Measurements from ENCODE around the gene TELO2.

TELO2 gene

DNA sequence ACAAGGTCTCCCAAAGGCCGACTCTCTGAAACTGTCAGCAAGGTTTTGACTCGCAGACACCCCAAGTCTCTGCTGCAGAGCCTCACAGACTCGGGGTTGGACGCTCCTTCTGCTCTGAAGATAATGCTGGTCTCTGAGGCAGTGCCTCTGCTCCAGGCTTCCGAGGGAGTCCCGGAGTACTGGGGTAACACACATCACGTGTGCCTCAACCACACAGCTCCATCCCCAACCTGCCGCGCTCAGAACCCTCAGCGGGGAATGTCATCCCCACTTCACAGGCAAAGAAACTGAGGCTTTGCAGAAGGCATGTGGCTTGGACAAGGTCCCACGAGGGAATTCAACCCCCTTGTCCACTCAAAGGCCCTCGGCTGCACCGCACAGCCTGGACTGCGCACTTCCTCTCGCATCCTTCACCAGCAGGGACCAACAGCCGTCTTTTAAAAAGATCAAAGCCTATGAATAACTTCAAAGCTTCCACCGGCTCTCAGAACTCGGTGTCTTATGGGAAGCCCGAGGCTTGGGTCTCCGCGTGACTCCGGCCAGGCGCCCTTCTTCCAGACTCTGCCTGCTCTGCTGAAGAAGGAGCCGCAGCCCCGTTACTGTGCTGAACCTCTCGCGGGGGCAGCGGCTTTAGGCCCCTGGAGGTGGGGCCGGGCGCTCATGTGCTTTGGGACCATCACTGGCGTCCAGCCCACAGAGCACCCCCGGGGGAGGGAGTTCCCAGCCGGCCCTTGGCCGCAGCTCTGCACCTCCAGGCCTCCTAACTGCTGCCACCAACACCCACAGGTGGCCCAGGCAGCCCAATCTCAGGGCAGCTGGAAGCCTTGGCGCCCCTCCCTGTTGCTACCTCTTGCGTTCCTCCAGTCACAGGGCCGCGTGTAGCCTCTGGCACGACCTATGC is 42.5 kb downstream of the TELO2 start:
- Histone ChIP-seq H3K4ac (ENCODE audit: low read depth, low read length) (peak overlapping the region; percentile 9), H3K36me3 (ENCODE audit: control insufficient read depth in 1 of 2, insufficient read depth in 2 of 2, low read length in 2 of 2) (peaks cover 37 to 45% of the 10 kb centered on the region in 2 experiments), H3K27ac (ENCODE audit: low read depth, low read length) (no peak overlapping the region), H3K18ac (ENCODE audit: low read length) (no peak overlapping the region), H3K27me3 (ENCODE audit: insufficient read depth, low read length) (no peaks in the 10 kb centered on the region), H4K91ac (ENCODE audit: low read depth, low read length) (peak overlapping the region; percentile 28), H3K9me3 (ENCODE audit: insufficient read depth, low read depth, low read length) (no peaks in the 10 kb centered on the region), H4K12ac (ENCODE audit: low read depth, low read length) (no peak overlapping the region), H2AFZ (ENCODE audit: insufficient read depth, low read length, poor library complexity) (no peak overlapping the region), H3K23ac (ENCODE audit: low read length) (no peak overlapping the region), H3K4me2 (ENCODE audit: low read length) (peak overlapping the region; percentile 57), H2BK5ac (ENCODE audit: low read depth, low read length, poor library complexity) (no peak overlapping the region), H2AK5ac (ENCODE audit: low read length) (no peak overlapping the region), H3K79me1 (ENCODE audit: low read length) (peaks cover 34% of the 10 kb centered on the region), H4K8ac (ENCODE audit: low read depth, low read length) (no peak overlapping the region), H3K9ac (ENCODE audit: low read length) (no peak overlapping the region), H3K4me1 (ENCODE audit: control insufficient read depth in 1 of 2, insufficient read depth in 2 of 2, low read length in 2 of 2) (peaks cover 44 to 46% of the 10 kb centered on the region in 2 experiments), H3K79me2 (ENCODE audit: control insufficient read depth, insufficient read depth, low read length, poor library complexity) (peaks cover 14% of the 10 kb centered on the region), H3K4me3 (ENCODE audit: low read depth, low read length) (no peak overlapping the region), H2BK120ac (ENCODE audit: insufficient read depth, low read length, poor library complexity) (no peak overlapping the region), H2BK12ac (ENCODE audit: low read length) (no peak overlapping the region), H3K14ac (ENCODE audit: low read length) (peak overlapping the region; percentile 29)
- no peak for DNase-seq
- WGBS (ENCODE audit: extremely low coverage, insufficient coverage, insufficient read length), result no CpG with 5 or more reads among the region's 39 CpGs

DNA sequence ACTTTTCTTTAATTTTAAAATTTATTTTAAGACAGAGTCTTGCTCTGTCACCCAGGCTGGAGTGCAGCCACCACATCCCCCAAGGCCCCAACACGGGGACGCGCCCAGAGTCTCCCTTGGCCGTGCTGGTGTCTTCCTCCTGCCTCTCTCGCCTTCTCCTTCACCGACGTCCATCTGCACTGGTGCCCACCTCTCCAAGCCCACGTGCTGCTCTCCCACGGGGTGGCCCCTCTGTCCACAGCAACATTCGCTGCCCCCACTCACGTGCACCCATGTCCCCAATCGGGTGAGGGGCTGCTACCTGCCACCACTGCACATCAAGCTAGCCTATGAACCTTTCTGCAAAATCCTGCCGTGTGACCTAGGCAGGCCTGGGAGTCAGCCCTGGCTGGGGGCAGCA is 43.4 kb downstream of the TELO2 start:
- Histone ChIP-seq H4K91ac (ENCODE audit: low read depth, low read length) (no peak overlapping the region), H2BK120ac (ENCODE audit: insufficient read depth, low read length, poor library complexity) (no peak overlapping the region), H3K27ac (ENCODE audit: low read depth, low read length) (no peak overlapping the region), H2AFZ (ENCODE audit: insufficient read depth, low read length, poor library complexity) (no peak overlapping the region), H3K9ac (ENCODE audit: low read length) (no peak overlapping the region), H3K18ac (ENCODE audit: low read length) (peak overlapping the region; percentile 42), H2BK12ac (ENCODE audit: low read length) (no peak overlapping the region), H4K8ac (ENCODE audit: low read depth, low read length) (no peak overlapping the region), H2BK5ac (ENCODE audit: low read depth, low read length, poor library complexity) (no peak overlapping the region), H3K4me2 (ENCODE audit: low read length) (no peak overlapping the region), H3K9me3 (ENCODE audit: insufficient read depth, low read depth, low read length) (peaks cover under 1% of the 10 kb centered on the region), H3K4ac (ENCODE audit: low read depth, low read length) (no peak overlapping the region), H3K27me3 (ENCODE audit: insufficient read depth, low read length) (no peaks in the 10 kb centered on the region), H3K79me2 (ENCODE audit: control insufficient read depth, insufficient read depth, low read length, poor library complexity) (peaks cover 11% of the 10 kb centered on the region), H4K12ac (ENCODE audit: low read depth, low read length) (no peak overlapping the region), H3K14ac (ENCODE audit: low read length) (no peak overlapping the region), H3K4me1 (ENCODE audit: control insufficient read depth in 1 of 2, insufficient read depth in 2 of 2, low read length in 2 of 2) (peaks cover 37 to 38% of the 10 kb centered on the region in 2 experiments), H3K79me1 (ENCODE audit: low read length) (peaks cover 28% of the 10 kb centered on the region), H3K36me3 (ENCODE audit: control insufficient read depth in 1 of 2, insufficient read depth in 2 of 2, low read length in 2 of 2) (peaks cover 41 to 50% of the 10 kb centered on the region in 2 experiments), H2AK5ac (ENCODE audit: low read length) (peak overlapping the region; percentile 15), H3K23ac (ENCODE audit: low read length) (no peak overlapping the region), H3K4me3 (ENCODE audit: low read depth, low read length) (peak overlapping the region; percentile 53)
- no CpG with 5 or more reads among the region's 13 CpGs for WGBS (ENCODE audit: extremely low coverage, insufficient coverage, insufficient read length)
- no peak for DNase-seq

- Histone ChIP-seq H4K8ac (ENCODE audit: low read depth, low read length) (no peak overlapping the region), H3K4me2 (ENCODE audit: low read length) (no peak overlapping the region), H2BK12ac (ENCODE audit: low read length) (no peak overlapping the region), H2BK5ac (ENCODE audit: low read depth, low read length, poor library complexity) (no peak overlapping the region), H3K27me3 (ENCODE audit: insufficient read depth, low read length) (no peaks in the 10 kb centered on the region), H2AK5ac (ENCODE audit: low read length) (no peak overlapping the region), H3K27ac (ENCODE audit: low read depth, low read length) (no peak overlapping the region), H3K4me3 (ENCODE audit: low read depth, low read length) (no peak overlapping the region), H3K9ac (ENCODE audit: low read length) (no peak overlapping the region), H4K12ac (ENCODE audit: low read depth, low read length) (no peak overlapping the region), H3K4ac (ENCODE audit: low read depth, low read length) (no peak overlapping the region), H3K36me3 (ENCODE audit: control insufficient read depth in 1 of 2, insufficient read depth in 2 of 2, low read length in 2 of 2) (peaks cover 44 to 56% of the 10 kb centered on the region in 2 experiments), H3K9me3 (ENCODE audit: insufficient read depth, low read depth, low read length) (peaks cover 2% of the 10 kb centered on the region), H3K79me2 (ENCODE audit: control insufficient read depth, insufficient read depth, low read length, poor library complexity) (peaks cover 10% of the 10 kb centered on the region), H3K4me1 (ENCODE audit: control insufficient read depth in 1 of 2, insufficient read depth in 2 of 2, low read length in 2 of 2) (peaks cover 32 to 37% of the 10 kb centered on the region in 2 experiments), H3K79me1 (ENCODE audit: low read length) (peaks cover 23% of the 10 kb centered on the region), H2AFZ (ENCODE audit: insufficient read depth, low read length, poor library complexity) (no peak overlapping the region), H4K91ac (ENCODE audit: low read depth, low read length) (no peak overlapping the region), H3K18ac (ENCODE audit: low read length) (peak overlapping the region; percentile 1), H3K14ac (ENCODE audit: low read length) (no peak overlapping the region), H3K23ac (ENCODE audit: low read length) (no peak overlapping the region), H2BK120ac (ENCODE audit: insufficient read depth, low read length, poor library complexity) (no peak overlapping the region)
- no CpG with 5 or more reads among the region's 27 CpGs for WGBS (ENCODE audit: extremely low coverage, insufficient coverage, insufficient read length)
- DNase-seq, result no peak
Measured at GRCh38 chr16:1537138-1537577, 44.0 kb downstream of the TELO2 start.

GRCh38 chr16:1537763-1538289 is 44.7 kb downstream of the TELO2 start:
- Histone ChIP-seq H3K27ac (ENCODE audit: low read depth, low read length) (no peak overlapping the region), H2BK12ac (ENCODE audit: low read length) (no peak overlapping the region), H2AK5ac (ENCODE audit: low read length) (no peak overlapping the region), H3K79me1 (ENCODE audit: low read length) (peaks cover 18% of the 10 kb centered on the region), H3K4me1 (ENCODE audit: control insufficient read depth in 1 of 2, insufficient read depth in 2 of 2, low read length in 2 of 2) (peaks cover 29 to 37% of the 10 kb centered on the region in 2 experiments), H3K14ac (ENCODE audit: low read length) (no peak overlapping the region), H3K9ac (ENCODE audit: low read length) (no peak overlapping the region), H3K23ac (ENCODE audit: low read length) (no peak overlapping the region), H3K27me3 (ENCODE audit: insufficient read depth, low read length) (no peaks in the 10 kb centered on the region), H3K79me2 (ENCODE audit: control insufficient read depth, insufficient read depth, low read length, poor library complexity) (peaks cover 10% of the 10 kb centered on the region), H2BK120ac (ENCODE audit: insufficient read depth, low read length, poor library complexity) (no peak overlapping the region), H2BK5ac (ENCODE audit: low read depth, low read length, poor library complexity) (no peak overlapping the region), H3K18ac (ENCODE audit: low read length) (no peak overlapping the region), H3K36me3 (ENCODE audit: control insufficient read depth in 1 of 2, insufficient read depth in 2 of 2, low read length in 2 of 2) (peaks cover 50 to 62% of the 10 kb centered on the region in 2 experiments), H3K4ac (ENCODE audit: low read depth, low read length) (no peak overlapping the region), H4K12ac (ENCODE audit: low read depth, low read length) (no peak overlapping the region), H3K9me3 (ENCODE audit: insufficient read depth, low read depth, low read length) (peaks cover 6% of the 10 kb centered on the region), H3K4me2 (ENCODE audit: low read length) (no peak overlapping the region), H3K4me3 (ENCODE audit: low read depth, low read length) (no peak overlapping the region), H4K91ac (ENCODE audit: low read depth, low read length) (no peak overlapping the region), H2AFZ (ENCODE audit: insufficient read depth, low read length, poor library complexity) (peak overlapping the region; percentile 33), H4K8ac (ENCODE audit: low read depth, low read length) (no peak overlapping the region)
- no peak for DNase-seq
- WGBS (ENCODE audit: extremely low coverage, insufficient coverage, insufficient read length), result no CpG with 5 or more reads among the region's 26 CpGs
